ENCODE measurements around the gene ACTR2. TPM values are rescaled to one million over a fixed set of nuclear protein-coding genes. Genes with fewer than 3 reads are reported as not detected.
A peak's percentile ranks its signal among the peaks of the same experiment; 100 is the strongest.
"Not testable (repeated sequence)": the region's sequence is repeated elsewhere in the genome, so short reads cannot be mapped to it uniquely, and the experiment has no call there.

ACTR2 gene
- total RNA-seq, 2 experiments from 2014 or later: 128 to 130 TPM

DNA sequence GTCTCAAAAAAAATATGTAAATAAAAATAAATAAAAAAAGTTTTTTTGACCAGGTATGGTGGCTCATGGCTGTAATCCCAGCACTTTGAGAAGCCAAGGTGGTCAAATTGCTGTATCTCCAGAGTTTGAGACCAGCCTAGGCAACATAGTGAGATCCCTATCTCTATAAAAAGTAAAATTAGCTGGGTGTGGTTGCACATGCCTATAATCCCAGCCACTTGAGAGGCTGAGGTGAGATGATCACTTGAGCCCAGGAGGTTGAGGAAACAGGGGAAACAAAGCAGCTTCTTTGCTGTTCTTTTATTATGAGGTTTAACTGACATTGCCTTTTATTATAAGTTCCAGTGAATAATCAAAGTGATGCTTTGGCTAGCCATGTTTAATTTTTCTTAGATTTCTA is 25.0 kb downstream of the ACTR2 start:
- POLR2A ChIA-PET: interaction anchor here (1.5 kb wide), 1 partner anchor 25 kb away, joined by 5 read pairs; the partner anchor contains the start of gene ACTR2
- H3K36me3 ChIP-seq (ENCODE audit: insufficient read depth, low read length): peaks cover 64% of the 10 kb centered on the region
- CTCF ChIA-PET: interaction anchor here (0.6 kb wide), 1 partner anchor 35 kb away, joined by 3 read pairs; no protein-coding TSS in a partner anchor
- H3K27me3 Mint-ChIP-seq: no peaks in the 10 kb centered on the region
- no peak overlapping the region for H3K27ac ChIP-seq (ENCODE audit: low read depth in 1 of 2, low read length in 2 of 2)
- H3K4me1 ChIP-seq (ENCODE audit: insufficient read depth, low read length): no peaks in the 10 kb centered on the region
- no peak for TF ChIP-seq CTCF (IDR thresholded peaks at IDR 0.05)
- peaks cover 26% of the 10 kb centered on the region for H3K4me1 Mint-ChIP-seq (ENCODE audit: low read depth)
- DNase-seq (no peak), ATAC-seq (ENCODE audit: poor library complexity) (no peak)
- peaks cover 78% of the 10 kb centered on the region for H3K36me3 Mint-ChIP-seq (ENCODE audit: low read depth)
- no peak overlapping the region for H3K4me3 ChIP-seq (ENCODE audit: low read length)
- H3K27me3 ChIP-seq (ENCODE audit: control insufficient read depth in 1 of 2, insufficient read depth in 2 of 2, low read length in 2 of 2): no peaks in the 10 kb centered on the region
- peak overlapping the region; percentile 66 for H3K27ac Mint-ChIP-seq
- no peaks in the 10 kb centered on the region for H3K9me3 ChIP-seq (ENCODE audit: control insufficient read depth in 1 of 2, insufficient read depth in 1 of 2, low read length in 2 of 2)
- intact Hi-C loops (cut with DNase I, micrococcal nuclease): no loop called here
- no peaks in the 10 kb centered on the region for H3K9me3 Mint-ChIP-seq
- no peak overlapping the region for H3K4me3 Mint-ChIP-seq

GRCh38 chr2:65255356-65255755 is 27.7 kb downstream of the ACTR2 start:
- H3K27ac ChIP-seq (ENCODE audit: low read depth in 1 of 2, low read length in 2 of 2): no peak overlapping the region
- ChIA-PET POLR2A (no interaction called here), CTCF (no interaction called here)
- H3K9me3 ChIP-seq (ENCODE audit: control insufficient read depth in 1 of 2, insufficient read depth in 1 of 2, low read length in 2 of 2): no peaks in the 10 kb centered on the region
- H3K27me3 ChIP-seq (ENCODE audit: control insufficient read depth in 1 of 2, insufficient read depth in 2 of 2, low read length in 2 of 2): no peaks in the 10 kb centered on the region
- Mint-ChIP-seq H3K4me1 (ENCODE audit: low read depth) (peaks cover 26% of the 10 kb centered on the region), H3K4me3 (no peak overlapping the region), H3K27ac (peak overlapping the region; percentile 27), H3K9me3 (no peaks in the 10 kb centered on the region), H3K36me3 (ENCODE audit: low read depth) (peaks cover 78% of the 10 kb centered on the region), H3K27me3 (no peaks in the 10 kb centered on the region)
- no peak for DNase-seq
- intact Hi-C loops (cut with DNase I, micrococcal nuclease): no loop called here
- no peaks in the 10 kb centered on the region for H3K4me1 ChIP-seq (ENCODE audit: insufficient read depth, low read length)
- no peak overlapping the region for H3K4me3 ChIP-seq (ENCODE audit: low read length)
- peaks cover 72% of the 10 kb centered on the region for H3K36me3 ChIP-seq (ENCODE audit: insufficient read depth, low read length)
- TF ChIP-seq CTCF (IDR thresholded peaks at IDR 0.05): no peak
- ATAC-seq (ENCODE audit: poor library complexity): no peak

- ATAC-seq (ENCODE audit: poor library complexity) (no peak), DNase-seq (no peak)
- Mint-ChIP-seq H3K4me1 (ENCODE audit: low read depth) (peaks cover 26% of the 10 kb centered on the region), H3K36me3 (ENCODE audit: low read depth) (peaks cover 75% of the 10 kb centered on the region), H3K9me3 (no peaks in the 10 kb centered on the region), H3K27me3 (no peaks in the 10 kb centered on the region), H3K27ac (peak overlapping the region; percentile 27), H3K4me3 (no peak overlapping the region)
- ChIA-PET POLR2A (interaction anchor here (0.7 kb wide), 1 partner anchor 500 kb away, joined by 4 read pairs; no protein-coding TSS in a partner anchor), CTCF (no interaction called here)
- no peaks in the 10 kb centered on the region for H3K27me3 ChIP-seq (ENCODE audit: control insufficient read depth in 1 of 2, insufficient read depth in 2 of 2, low read length in 2 of 2)
- TF ChIP-seq CTCF (IDR thresholded peaks at IDR 0.05): no peak
- intact Hi-C loops (cut with DNase I, micrococcal nuclease): no loop called here
- no peak overlapping the region for H3K4me3 ChIP-seq (ENCODE audit: low read length)
- no peaks in the 10 kb centered on the region for H3K9me3 ChIP-seq (ENCODE audit: control insufficient read depth in 1 of 2, insufficient read depth in 1 of 2, low read length in 2 of 2)
- H3K4me1 ChIP-seq (ENCODE audit: insufficient read depth, low read length): no peaks in the 10 kb centered on the region
- H3K36me3 ChIP-seq (ENCODE audit: insufficient read depth, low read length): peaks cover 71% of the 10 kb centered on the region
- H3K27ac ChIP-seq (ENCODE audit: low read depth in 1 of 2, low read length in 2 of 2): no peak overlapping the region
These were observed 28.4 kb downstream of the ACTR2 start for GRCh38 chr2:65256054-65256453.

GRCh38 chr2:65257866-65258265 is 30.2 kb downstream of the ACTR2 start:
- H3K9me3 Mint-ChIP-seq, POLR2A ChIA-PET: not testable (repeated sequence)

More at GRCh38 chr2:65257866-65258265, 30.2 kb downstream of the ACTR2 start:
- intact Hi-C loops (cut with DNase I, micrococcal nuclease); H3K4me3 Mint-ChIP-seq; H3K9me3 ChIP-seq (ENCODE audit: control insufficient read depth in 1 of 2, insufficient read depth in 1 of 2, low read length in 2 of 2); ATAC-seq (ENCODE audit: poor library complexity); H3K4me1 ChIP-seq (ENCODE audit: insufficient read depth, low read length); H3K27me3 Mint-ChIP-seq; CTCF ChIA-PET; H3K27ac ChIP-seq (ENCODE audit: low read depth in 1 of 2, low read length in 2 of 2); H3K27me3 ChIP-seq (ENCODE audit: control insufficient read depth in 1 of 2, insufficient read depth in 2 of 2, low read length in 2 of 2); H3K4me3 ChIP-seq (ENCODE audit: low read length); DNase-seq: not testable (repeated sequence)
- peaks cover 74% of the 10 kb centered on the region for H3K36me3 ChIP-seq (ENCODE audit: insufficient read depth, low read length)
- H3K4me1 Mint-ChIP-seq (ENCODE audit: low read depth): peaks cover 33% of the 10 kb centered on the region
- peak overlapping the region; percentile 66 for H3K27ac Mint-ChIP-seq
- peaks cover 79% of the 10 kb centered on the region for H3K36me3 Mint-ChIP-seq (ENCODE audit: low read depth)
